ENCODE measurements around the gene SRSF12. TPM values are rescaled to one million over a fixed set of nuclear protein-coding genes. Genes with fewer than 3 reads are reported as not detected.

The SRSF12 gene
- total and polyA plus RNA-seq, 7 donors, result 0.36 to 3.6 (median 1.1) TPM; not detected in 2

DNA sequence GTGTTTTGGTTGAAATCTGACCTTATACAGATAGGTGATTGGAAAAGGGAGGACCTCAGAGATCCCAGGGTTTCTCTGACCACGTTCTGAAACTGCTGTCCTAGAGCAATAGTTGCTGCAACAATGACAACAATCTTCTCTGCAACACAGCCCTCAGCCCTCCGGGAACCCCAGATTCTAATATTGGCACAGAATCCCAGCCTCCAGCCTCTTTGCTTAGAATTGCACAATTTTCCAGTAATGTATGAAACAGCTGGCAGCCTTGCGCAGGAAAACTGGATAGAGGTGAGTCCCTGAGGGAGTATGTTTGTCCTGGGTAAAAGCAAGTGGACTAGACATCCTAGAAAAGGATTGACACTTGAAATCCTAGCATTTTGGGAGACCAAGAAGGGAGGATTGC, 67.7 kb downstream of the SRSF12 start:
- Histone ChIP-seq H3K36me3 (no peaks in the 10 kb centered on the region), H3K27me3 (no peaks in the 10 kb centered on the region), H3K4me1 (peaks cover 0 to 5% (median 0%) of the 10 kb centered on the region in 4 donors), H3K4me3 (no peak overlapping the region), H3K9me3 (no peaks in the 10 kb centered on the region), H3K27ac (peak overlapping the region in 2 of 4 donors; percentile 13 to 14)
- 66 to 79% methylated on average over 3 of the region's 3 CpGs for WGBS, 2 donors
- intact Hi-C loops (cut with DNase I), result no loop called here
- peak; percentile 87 for DNase-seq
- no peak for TF ChIP-seq POLR2A (IDR thresholded peaks at IDR 0.05)
- peak; percentile 59 to 76 (median 67) for TF ChIP-seq POLR2AphosphoS5 (IDR thresholded peaks at IDR 0.05)
- peak in 3 of 4 donors; percentile 20 to 74 (median 35) for TF ChIP-seq EP300 (IDR thresholded peaks at IDR 0.05)

- no peak for DNase-seq
- WGBS, 2 donors, result 86 to 94% methylated on average over 1 of the region's 1 CpG
- intact Hi-C loops (cut with DNase I), result no loop called here
- Histone ChIP-seq H3K27me3 (no peaks in the 10 kb centered on the region), H3K27ac (no peak overlapping the region), H3K4me1 (peaks cover 0 to 5% (median 0%) of the 10 kb centered on the region in 4 donors), H3K4me3 (no peak overlapping the region), H3K9me3 (no peaks in the 10 kb centered on the region), H3K36me3 (no peaks in the 10 kb centered on the region)
- TF ChIP-seq CTCF (IDR thresholded peaks at IDR 0.05) (no peak), POLR2AphosphoS5 (IDR thresholded peaks at IDR 0.05) (no peak), POLR2A (IDR thresholded peaks at IDR 0.05) (no peak), EP300 (IDR thresholded peaks at IDR 0.05) (no peak)
Measured at GRCh38 chr6:89048985-89049384, 68.9 kb downstream of the SRSF12 start.

- no peaks in the 10 kb centered on the region for H3K27me3 ChIP-seq
- no peak for DNase-seq
- 83 to 84% methylated on average over 3 of the region's 3 CpGs for WGBS, 2 donors
- H3K27ac ChIP-seq, result no peak overlapping the region
- H3K36me3 ChIP-seq, result no peaks in the 10 kb centered on the region
- TF ChIP-seq POLR2AphosphoS5 (IDR thresholded peaks at IDR 0.05) (no peak), EP300 (IDR thresholded peaks at IDR 0.05) (no peak), CTCF (IDR thresholded peaks at IDR 0.05) (no peak), POLR2A (IDR thresholded peaks at IDR 0.05) (no peak)
- H3K4me3 ChIP-seq, result no peak overlapping the region
- peaks cover 0 to 5% (median 0%) of the 10 kb centered on the region in 4 donors for H3K4me1 ChIP-seq
- intact Hi-C loops (cut with DNase I), result no loop called here
- no peaks in the 10 kb centered on the region for H3K9me3 ChIP-seq
Measured at GRCh38 chr6:89048288-89048923, 69.5 kb downstream of the SRSF12 start.

- no peak for TF ChIP-seq POLR2AphosphoS5 (IDR thresholded peaks at IDR 0.05)
- TF ChIP-seq EP300 (IDR thresholded peaks at IDR 0.05), result no peak
- TF ChIP-seq CTCF (IDR thresholded peaks at IDR 0.05), result no peak
- TF ChIP-seq POLR2A (IDR thresholded peaks at IDR 0.05), result no peak
- Histone ChIP-seq H3K27me3 (no peaks in the 10 kb centered on the region), H3K9me3 (no peaks in the 10 kb centered on the region), H3K4me1 (peaks cover 0 to 5% (median 0%) of the 10 kb centered on the region in 4 donors), H3K36me3 (no peaks in the 10 kb centered on the region), H3K27ac (no peak overlapping the region), H3K4me3 (no peak overlapping the region)
- WGBS, 2 donors, result 11 to 56% methylated on average over 4 of the region's 4 CpGs
- DNase-seq, result no peak
- intact Hi-C loops (cut with DNase I), result no loop called here
Measured at GRCh38 chr6:89047473-89047872, 70.4 kb downstream of the SRSF12 start.

Small RNA genes within 50 kb of the gene (small RNA-seq; reads per million reads assigned to genes)
- gene RN7SL336P (0 reads per million in 3 donors), gene RNU2-61P (0 to 2.3 (median 0.18) reads per million in 3 donors)

Other genes starting within 250 kb of the SRSF12 start
- 10 to 100 TPM in 3 of 4 donors, 1 to 10 TPM in 1; 10.0 to 14.7 (median 12.9) TPM for gene RNGTT, start 154.5 kb downstream of the SRSF12 start, total RNA-seq
- 1 to 10 TPM; 3.0 to 7.9 (median 3.9) TPM for gene RNGTT, start 154.5 kb downstream of the SRSF12 start, polyA plus RNA-seq
- gene PNRC1, start 37.3 kb downstream of the SRSF12 start, total RNA-seq, result 100 to 1,000 TPM; 211 to 349 (median 300) TPM
- gene PNRC1, start 37.3 kb downstream of the SRSF12 start, polyA plus RNA-seq, result 10 to 100 TPM; 44.2 to 73.9 (median 52.7) TPM
- gene PM20D2, start 28.0 kb upstream of the SRSF12 start, total RNA-seq, result 10 to 100 TPM; 20.3 to 48.5 (median 23.9) TPM
- gene PM20D2, start 28.0 kb upstream of the SRSF12 start, polyA plus RNA-seq, result 10 to 100 TPM in 1 of 3 donors, 1 to 10 TPM in 2; 4.2 to 10.2 (median 8.1) TPM
- gene GABRR1, start 99.3 kb upstream of the SRSF12 start, total RNA-seq, result not detected
- gene GABRR1, start 99.3 kb upstream of the SRSF12 start, polyA plus RNA-seq, result under 1 TPM in 1 of 3 donors, not detected in 2; 0.04 TPM
- gene GABRR2, start 197.2 kb upstream of the SRSF12 start, total RNA-seq, result 1 to 10 TPM in 2 of 4 donors, under 1 TPM in 2; 0.36 to 2.8 (median 1.2) TPM
- under 1 TPM in 1 of 3 donors, not detected in 2; 0.52 TPM for gene GABRR2, start 197.2 kb upstream of the SRSF12 start, polyA plus RNA-seq
- gene UBE2J1, start 234.7 kb upstream of the SRSF12 start, total RNA-seq, result 10 to 100 TPM; 29.5 to 36.7 (median 33.8) TPM
- gene UBE2J1, start 234.7 kb upstream of the SRSF12 start, polyA plus RNA-seq, result 10 to 100 TPM; 31.6 to 50.4 (median 40.8) TPM

Measured in sigmoid colon (tissue), 7 donors.